Spleen (tissue), 11 donors: ENCODE data around the gene MYL10. TPM values are rescaled to one million over a fixed set of nuclear protein-coding genes. Genes with fewer than 3 reads are reported as not detected.

Source experiments
- DNase-seq: peaks from one replicate; pipeline ENCODE4 v3.0.0-alpha.2; 2020
- H3K27ac ChIP-seq, 8 donors: fragments of 200-600 bp; sonication (generic) in 7 of 8; 1 replicate in 4 of 8; 2 replicates in 4 of 8; pipeline versions ENCODE4 v1.5.0 to v1.8.0; 2016 to 2021; ENCODE audit warnings: inconsistent platforms in 4 of 8, mild to moderate bottlenecking in 4 of 8, moderate library complexity in 1 of 8
- H3K27me3 ChIP-seq, 7 donors: fragments of 200-600 bp; sonication (generic) in 6 of 7; replicated peaks in 1 of 7; 1 replicate in 4 of 7; 2 replicates in 3 of 7; pipeline versions ENCODE4 v1.5.0 to v1.8.0; 2016 to 2021; ENCODE audit warnings: inconsistent platforms in 3 of 7, mild to moderate bottlenecking in 1 of 7
- H3K36me3 ChIP-seq, 6 donors: fragments of 200-600 bp; sonication (generic) in 5 of 6; 1 replicate in 4 of 6; 2 replicates in 2 of 6; pipeline versions ENCODE4 v1.5.0 to v1.8.0; 2016 to 2021; ENCODE audit warnings: inconsistent platforms in 2 of 6
- H3K4me1 ChIP-seq, 6 donors: fragments of 200-600 bp; sonication (generic) in 5 of 6; 1 replicate in 3 of 6; 2 replicates in 3 of 6; pipeline versions ENCODE4 v1.5.0 to v1.8.0; 2016 to 2021; ENCODE audit warnings: inconsistent platforms in 3 of 6
- H3K4me3 ChIP-seq, 8 donors: fragments of 200-600 bp; sonication (generic) in 7 of 8; 1 replicate in 4 of 8; 2 replicates in 4 of 8; pipeline versions ENCODE4 v1.5.0 to v1.8.0; 2016 to 2021; ENCODE audit warnings: inconsistent platforms in 4 of 8, mild to moderate bottlenecking in 4 of 8, moderate library complexity in 2 of 8
- H3K9me3 ChIP-seq, 8 donors: fragments of 200-600 bp; sonication (generic) in 7 of 8; 1 replicate in 4 of 8; 2 replicates in 4 of 8; pipeline versions ENCODE4 v1.5.0 to v1.8.0; 2016 to 2021; ENCODE audit warnings: inconsistent platforms in 4 of 8
- POLR2A ChIP-seq, 3 donors: fragments of 450-650 bp; IDR thresholded peaks; one replicate each; pipeline ENCODE4 v1.5.1; 2017; ENCODE audit warnings: antibody characterized with exemption in 3 of 3, mild to moderate bottlenecking in 1 of 3
- POLR2AphosphoS5 ChIP-seq, 3 donors: sonication (generic); formaldehyde crosslinking; IDR thresholded peaks; one replicate each; pipeline ENCODE4 v1.5.1; 2017; ENCODE audit warnings: antibody characterized with exemption in 3 of 3
- WGBS, 5 donors: extraction: QIAGEN DNeasy Blood & Tissue Kit in 3 of 5; methylation state at CpG; one replicate each; pipeline versions ENCODE4 v1.1.5 to v1.1.7; 2013 to 2018; 5-methylcytosine and 5-hydroxymethylcytosine counted together
- intact Hi-C: fragments of 100-400 bp; cut with DNase I; formaldehyde crosslinking; loops from one replicate; pipeline ENCODE4 v1.15.0; 2023; ENCODE audit warnings: low total_unique reads
- polyA plus RNA-seq, 3 donors: library from polyadenylated mRNA; stranded (reverse); fragments of 200-250 nt; gene quantifications; one replicate each; pipeline ENCODE4 v1.2.1, GENCODE V29; 2013
- total RNA-seq, 7 donors: library from RNA; depleted of rRNA in 3 of 7; stranded (reverse); fragments of >200 nt in 3 of 7; fragmentation: NEBNext Ultra II Directional in 4 of 7; extraction: Animal tissue kit (Norgen Biotek cat#: 25700) in 4 of 7; gene quantifications; one replicate each; pipeline versions ENCODE4 v1.1.0 to v1.2.1, GENCODE V29; 2016 to 2021
- TF ChIP-seq, protein P1 (sequence below), 11 experiments: fragments of 200-600 bp in 7 of 11; fragments of 450-650 bp in 4 of 11; sonication (generic) in 4 of 11; IDR thresholded peaks in 8 of 11; conservative IDR thresholded peaks in 3 of 11; 1 replicate in 7 of 11; 2 replicates in 4 of 11; pipeline versions ENCODE4 v1.4.0 to v1.8.0; 2016 to 2021; ENCODE audit warnings: antibody characterized with exemption in 11 of 11, inconsistent platforms in 4 of 11, mild to moderate bottlenecking in 1 of 11
- donor health status: healthy with polysubstance abuse.
- donor health status: DM: no; HTN: no; CAD: no; lungs with moderate emphysema.
- donor health status: DM: no; HTN: no; CAD: no.
- donor health status: Bipolar disorder and iron deficiency.
- donor health status: healthy.
- donor health status: DM: no; HTN: no; CAD: no.
- donor health status: DM: yes; HTN: yes; CAD: no.

The MYL10 gene
- total and polyA plus RNA-seq, 10 donors, result not detected

DNA sequence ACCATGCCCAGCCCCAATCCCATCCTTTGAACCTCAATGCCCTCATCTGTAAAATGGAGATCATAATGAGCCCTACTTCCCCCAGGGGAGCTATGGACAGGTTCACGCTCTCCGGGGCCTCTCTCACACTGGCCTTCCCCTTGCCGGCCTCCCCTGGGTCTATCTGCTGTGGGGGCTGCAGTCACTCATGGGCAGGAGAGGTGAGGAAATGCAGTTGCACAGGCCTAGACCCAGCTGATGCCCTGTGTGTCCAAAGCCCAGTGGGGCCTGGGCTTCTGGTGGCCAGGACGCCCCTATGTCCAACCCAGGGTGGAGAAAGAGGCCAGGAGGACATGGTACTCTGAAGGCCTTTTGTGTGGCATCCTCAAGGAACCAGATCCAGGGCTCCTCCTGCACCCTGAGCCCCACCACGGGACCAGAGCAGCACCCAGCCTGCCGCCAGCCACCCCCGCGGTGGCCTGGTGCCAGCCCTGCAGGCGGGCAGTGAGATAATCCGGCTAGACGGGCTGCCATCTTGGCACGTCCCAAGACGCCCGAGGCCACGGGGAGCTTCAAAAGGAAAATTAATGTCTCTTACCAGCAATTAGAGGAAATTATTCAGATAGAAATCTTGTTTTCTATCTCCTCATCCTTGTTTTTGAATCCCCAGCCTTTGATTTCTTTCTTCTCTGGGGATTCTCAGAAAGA, 39.0 kb downstream of the MYL10 start:
- intact Hi-C loops, result no loop called here
- H3K4me3 ChIP-seq, result no peak overlapping the region
- H3K9me3 ChIP-seq, result no peaks in the 10 kb centered on the region
- H3K27ac ChIP-seq, result no peak overlapping the region
- H3K4me1 ChIP-seq, result no peaks in the 10 kb centered on the region
- H3K27me3 ChIP-seq, result no peaks in the 10 kb centered on the region
- TF ChIP-seq, protein P1, sequence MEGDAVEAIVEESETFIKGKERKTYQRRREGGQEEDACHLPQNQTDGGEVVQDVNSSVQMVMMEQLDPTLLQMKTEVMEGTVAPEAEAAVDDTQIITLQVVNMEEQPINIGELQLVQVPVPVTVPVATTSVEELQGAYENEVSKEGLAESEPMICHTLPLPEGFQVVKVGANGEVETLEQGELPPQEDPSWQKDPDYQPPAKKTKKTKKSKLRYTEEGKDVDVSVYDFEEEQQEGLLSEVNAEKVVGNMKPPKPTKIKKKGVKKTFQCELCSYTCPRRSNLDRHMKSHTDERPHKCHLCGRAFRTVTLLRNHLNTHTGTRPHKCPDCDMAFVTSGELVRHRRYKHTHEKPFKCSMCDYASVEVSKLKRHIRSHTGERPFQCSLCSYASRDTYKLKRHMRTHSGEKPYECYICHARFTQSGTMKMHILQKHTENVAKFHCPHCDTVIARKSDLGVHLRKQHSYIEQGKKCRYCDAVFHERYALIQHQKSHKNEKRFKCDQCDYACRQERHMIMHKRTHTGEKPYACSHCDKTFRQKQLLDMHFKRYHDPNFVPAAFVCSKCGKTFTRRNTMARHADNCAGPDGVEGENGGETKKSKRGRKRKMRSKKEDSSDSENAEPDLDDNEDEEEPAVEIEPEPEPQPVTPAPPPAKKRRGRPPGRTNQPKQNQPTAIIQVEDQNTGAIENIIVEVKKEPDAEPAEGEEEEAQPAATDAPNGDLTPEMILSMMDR (IDR thresholded peaks at IDR 0.05 in 8 of 11, conservative IDR thresholded peaks at IDR 0.05 in 3 of 11), result no peak
- TF ChIP-seq POLR2AphosphoS5 (IDR thresholded peaks at IDR 0.05), result no peak
- TF ChIP-seq POLR2A (IDR thresholded peaks at IDR 0.05), result no peak
- no peak for DNase-seq
- 83 to 99% (median 85%) methylated on average over 7 to 15 of the region's 15 CpGs for WGBS, 5 donors
- H3K36me3 ChIP-seq, result no peaks in the 10 kb centered on the region

DNA sequence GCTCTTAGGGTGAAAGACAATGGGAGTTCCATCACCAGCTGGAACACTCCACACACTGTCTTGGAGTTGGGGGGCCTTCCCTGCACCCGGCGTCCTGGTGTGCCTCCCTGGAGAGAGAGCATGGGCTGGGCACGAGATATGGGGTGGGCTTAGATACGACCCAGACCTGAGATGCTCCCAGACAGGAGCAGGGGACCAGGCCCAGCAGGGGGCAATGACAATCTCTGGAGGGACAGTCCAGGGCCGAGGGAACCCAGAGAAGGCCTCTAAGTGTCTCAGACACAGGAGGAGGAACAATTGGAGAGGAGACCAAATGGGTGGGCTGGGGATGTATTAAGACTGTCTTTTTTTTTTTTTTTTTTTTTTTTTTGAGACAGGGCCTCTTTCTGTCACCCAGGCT, 40.0 kb downstream of the MYL10 start:
- 77 to 88% (median 85%) methylated on average over 5 of the region's 5 CpGs for WGBS, 5 donors
- Histone ChIP-seq H3K36me3 (no peaks in the 10 kb centered on the region), H3K27ac (no peak overlapping the region), H3K4me3 (no peak overlapping the region), H3K9me3 (no peaks in the 10 kb centered on the region), H3K4me1 (no peaks in the 10 kb centered on the region), H3K27me3 (no peaks in the 10 kb centered on the region)
- TF ChIP-seq, protein P1 (IDR thresholded peaks at IDR 0.05 in 8 of 11, conservative IDR thresholded peaks at IDR 0.05 in 3 of 11), result no peak
- no peak for TF ChIP-seq POLR2A (IDR thresholded peaks at IDR 0.05)
- no peak for TF ChIP-seq POLR2AphosphoS5 (IDR thresholded peaks at IDR 0.05)
- intact Hi-C loops, result no loop called here
- DNase-seq, result no peak

DNA sequence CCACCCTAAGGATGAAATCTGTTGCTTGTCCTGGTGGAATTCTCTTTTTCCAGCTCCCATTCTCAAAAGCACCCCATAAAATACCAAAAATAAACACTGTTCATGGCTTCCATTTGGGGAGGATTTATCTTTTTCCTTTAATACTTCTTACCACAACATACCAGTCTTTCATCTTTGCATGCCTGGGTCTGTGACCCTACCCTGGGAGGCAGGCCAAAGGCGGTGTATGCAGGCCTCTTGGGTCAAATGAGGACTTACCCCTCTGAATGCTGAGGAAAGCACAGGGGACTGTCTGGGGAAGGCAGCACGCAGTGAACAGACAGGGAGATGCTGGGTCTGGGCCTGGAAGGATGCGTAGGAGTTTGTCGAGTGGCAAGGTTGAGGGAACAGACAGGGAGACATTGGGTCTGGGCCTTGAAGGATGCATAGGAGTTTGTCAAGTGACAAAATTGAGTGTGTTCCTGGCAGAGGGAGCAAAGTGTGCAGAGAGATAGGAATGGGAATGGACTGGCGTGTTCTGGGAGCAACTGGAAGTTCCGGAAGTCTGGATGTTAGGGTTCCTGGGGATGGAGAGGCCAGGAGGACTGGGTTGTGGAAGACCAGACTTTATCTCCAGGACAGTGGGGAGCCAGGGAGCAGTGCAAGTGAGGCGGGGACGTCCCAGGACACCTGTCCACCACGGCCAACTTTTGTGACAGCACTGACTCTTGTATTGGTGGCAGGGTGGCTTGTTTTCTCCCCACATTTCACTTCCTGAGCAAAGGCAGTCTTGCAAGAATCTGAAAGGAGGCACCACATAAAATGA, 40.8 kb downstream of the MYL10 start:
- Histone ChIP-seq H3K9me3 (peaks cover 0 to 5% (median under 1%) of the 10 kb centered on the region in 8 donors), H3K4me1 (no peaks in the 10 kb centered on the region), H3K27ac (no peak overlapping the region), H3K27me3 (no peaks in the 10 kb centered on the region), H3K4me3 (no peak overlapping the region), H3K36me3 (no peaks in the 10 kb centered on the region)
- no peak for TF ChIP-seq POLR2A (IDR thresholded peaks at IDR 0.05)
- TF ChIP-seq, protein P1 (IDR thresholded peaks at IDR 0.05 in 8 of 11, conservative IDR thresholded peaks at IDR 0.05 in 3 of 11), result no peak
- TF ChIP-seq POLR2AphosphoS5 (IDR thresholded peaks at IDR 0.05), result no peak
- intact Hi-C loops, result no loop called here
- WGBS, 5 donors, result 83 to 91% (median 86%) methylated on average over 9 of the region's 9 CpGs
- DNase-seq, result no peak
